B cell (primary cell): Measurements from ENCODE around the gene MRPS6. TPM values are rescaled to one million over a fixed set of nuclear protein-coding genes. Genes with fewer than 3 reads are reported as not detected.

Experiments
- ATAC-seq: fragments of 200-7000 bp; cut with Tn5 transposase; one replicate; pipeline ENCODE4 v1.10.0; 2021; ENCODE audit warnings: low read depth, mild to moderate bottlenecking, moderate number of reproducible peaks, moderate library complexity
- CTCF ChIA-PET: fragments of 350-600 bp; sonication (Branson Sonifier 250); formaldehyde crosslinking; loops from one replicate; lab custom pipeline; 2021; ENCODE audit warnings: antibody characterized with exemption, inconsistent platforms; lab: Charles Lee
- POLR2A ChIA-PET: fragments of 350-600 bp; sonication (Branson Sonifier 250); formaldehyde crosslinking; loops from one replicate; lab custom pipeline; 2021; ENCODE audit warnings: antibody characterized with exemption; lab: Charles Lee
- DNase-seq: peaks from one replicate; pipeline ENCODE4 v3.0.0; 2013
- H2AFZ ChIP-seq: 2 replicates; pipeline ENCODE4 v1.6.1; 2012; ENCODE audit warnings: mild to moderate bottlenecking, low read depth, low read length; ENCODE audit not compliant: insufficient read depth, poor library complexity, severe bottlenecking
- H3K27ac ChIP-seq, 2 donors: 1 replicate in 1 of 2; 2 replicates in 1 of 2; pipeline ENCODE4 v1.5.1; 2012 to 2013; ENCODE audit warnings: low read length in 2 of 2, mild to moderate bottlenecking in 2 of 2, moderate library complexity in 1 of 2
- H3K27me3 ChIP-seq, 4 experiments: fragments of 200-600 bp in 1 of 4; sonication (generic) in 1 of 4; replicated peaks in 1 of 4; 1 replicate in 2 of 4; 2 replicates in 2 of 4; pipeline versions ENCODE4 v1.6.1 to v1.7.0; 2013 to 2016; ENCODE audit warnings: low read length in 3 of 4, mild to moderate bottlenecking in 2 of 4, mixed read lengths in 1 of 4, moderate library complexity in 1 of 4; ENCODE audit not compliant: insufficient read depth in 4 of 4, control insufficient read depth in 3 of 4; ENCODE audit errors: control extremely low read depth in 1 of 4
- H3K36me3 ChIP-seq, 2 experiments: replicated peaks in 1 of 2; 1 replicate in 1 of 2; 2 replicates in 1 of 2; pipeline versions ENCODE4 v1.6.1 to v1.7.1; 2013; ENCODE audit warnings: low read length in 1 of 2; ENCODE audit not compliant: insufficient read depth in 2 of 2, control insufficient read depth in 1 of 2; ENCODE audit errors: control extremely low read depth in 1 of 2, extremely low read depth in 1 of 2
- H3K4me1 ChIP-seq, 2 donors: fragments of 200-600 bp in 1 of 2; sonication (generic) in 1 of 2; 1 replicate in 1 of 2; 2 replicates in 1 of 2; pipeline versions ENCODE4 v1.5.1 to v1.6.1; 2013 to 2017; ENCODE audit warnings: low read length in 2 of 2; ENCODE audit not compliant: control insufficient read depth in 2 of 2, insufficient read depth in 2 of 2
- H3K4me2 ChIP-seq: replicated peaks from 2 replicates; pipeline ENCODE3; 2012; ENCODE audit warnings: mild to moderate bottlenecking, low read depth, low read length; ENCODE audit not compliant: poor library complexity, severe bottlenecking
- H3K4me3 ChIP-seq, 5 experiments: fragments of 200-600 bp in 1 of 5; sonication (generic) in 1 of 5; 1 replicate in 3 of 5; 2 replicates in 2 of 5; pipeline versions ENCODE4 v1.5.1 to v1.7.0; 2011 to 2016; ENCODE audit warnings: low read length in 4 of 5, mild to moderate bottlenecking in 4 of 5, low read depth in 2 of 5, control low read depth in 1 of 5, moderate library complexity in 1 of 5; ENCODE audit not compliant: insufficient read depth in 1 of 5; ENCODE audit errors: control extremely low read depth in 1 of 5, extremely low read depth in 1 of 5
- H3K79me2 ChIP-seq: fragments of 200-600 bp; sonication (generic); one replicate; pipeline ENCODE4 v1.6.0; 2016; ENCODE audit warnings: low read length; ENCODE audit not compliant: control insufficient read depth, insufficient read depth
- H3K9ac ChIP-seq: fragments of 200-600 bp; sonication (generic); 2 replicates; pipeline ENCODE4 v1.6.1; 2017; ENCODE audit warnings: mild to moderate bottlenecking, low read length, moderate library complexity
- H3K9me3 ChIP-seq, 3 donors: one replicate each; pipeline versions ENCODE4 v1.6.1 to v1.7.1; 2013; ENCODE audit warnings: low read length in 2 of 3; ENCODE audit not compliant: control insufficient read depth in 2 of 3, insufficient read depth in 1 of 3; ENCODE audit errors: control extremely low read depth in 1 of 3
- H4K20me1 ChIP-seq: 2 replicates; pipeline ENCODE4 v1.6.0; 2012; ENCODE audit warnings: mild to moderate bottlenecking, low read length; ENCODE audit not compliant: insufficient read depth, control insufficient read depth, poor library complexity, severe bottlenecking
- H3K27ac Mint-ChIP-seq: one replicate; pipeline ENCODE4 v1.8.0; 2021; ENCODE audit warnings: mixed read lengths
- H3K27me3 Mint-ChIP-seq: one replicate; pipeline ENCODE4 v1.8.0; 2021; ENCODE audit warnings: mixed read lengths
- H3K4me1 Mint-ChIP-seq: one replicate; pipeline ENCODE4 v1.8.0; 2021; ENCODE audit warnings: mixed read lengths
- H3K4me3 Mint-ChIP-seq: one replicate; pipeline ENCODE4 v1.8.0; 2021; ENCODE audit warnings: mixed read lengths
- H3K9me3 Mint-ChIP-seq: one replicate; pipeline ENCODE4 v1.8.0; 2022; ENCODE audit warnings: mixed read lengths; ENCODE audit not compliant: insufficient read depth
- CTCF ChIP-seq: fragments of 200-600 bp; IDR thresholded peaks from one replicate; pipeline ENCODE4 v1.8.0; 2022; ENCODE audit warnings: antibody characterized with exemption, mild to moderate bottlenecking
- EZH2 ChIP-seq: IDR thresholded peaks from 2 replicates; pipeline ENCODE4 v1.6.1; 2012; ENCODE audit warnings: borderline replicate concordance, low read depth, mild to moderate bottlenecking, moderate library complexity, low read length; ENCODE audit not compliant: insufficient read depth, poor library complexity, severe bottlenecking
- WGBS: methylation state at CpG from one replicate; pipeline ENCODE4 v1.1.5; 2013; ENCODE audit warnings: missing lambda C conversion rate; ENCODE audit not compliant: insufficient coverage; 5-methylcytosine and 5-hydroxymethylcytosine counted together
- intact Hi-C: fragments of 100-400 bp; cut with micrococcal nuclease; formaldehyde crosslinking; loops from one replicate; pipeline ENCODE4 v1.10.0; 2022
- polyA plus RNA-seq: library from polyadenylated mRNA; depleted of rRNA; stranded (reverse); fragments of >200 nt; gene quantifications from 2 replicates; pipeline ENCODE4 v1.2.3, GENCODE V29; 2012
- total RNA-seq, 2 donors: library from RNA; stranded (reverse); fragments of 120-200 nt in 1 of 2; gene quantifications; 1 replicate in 1 of 2; 2 replicates in 1 of 2; pipeline versions ENCODE4 v1.2.3 to v1.2.4, GENCODE V29; 2013 to 2022

The MRPS6 gene
- total and polyA plus RNA-seq, 2 donors (not counting 1 experiment from before 2014, with no cell fraction given): 15.7 to 37.9 TPM

- Histone ChIP-seq H3K27ac (no peak overlapping the region), H3K9ac (no peak overlapping the region), H3K4me3 (no peak overlapping the region), H4K20me1 (no peaks in the 10 kb centered on the region), H3K9me3 (no peaks in the 10 kb centered on the region), H3K27me3 (no peaks in the 10 kb centered on the region), H3K36me3 (no peaks in the 10 kb centered on the region), H3K4me2 (no peak overlapping the region), H3K79me2 (no peaks in the 10 kb centered on the region), H3K4me1 (peaks cover 0 to 2% of the 10 kb centered on the region in 2 donors), H2AFZ (no peak overlapping the region)
- no peaks in the 10 kb centered on the region for H3K27me3 Mint-ChIP-seq
- DNase-seq (no peak), ATAC-seq (no peak)
- H3K4me1 Mint-ChIP-seq: peaks cover 9% of the 10 kb centered on the region
- intact Hi-C loops: no loop called here
- no peak for TF ChIP-seq CTCF
- TF ChIP-seq EZH2: no peak
- H3K27ac Mint-ChIP-seq: no peak overlapping the region
- CTCF ChIA-PET: no interaction called here
- H3K9me3 Mint-ChIP-seq: no peaks in the 10 kb centered on the region
- WGBS: 100% methylated on average over 3 of the region's 4 CpGs
- POLR2A ChIA-PET: no interaction called here
- no peak overlapping the region for H3K4me3 Mint-ChIP-seq
These were observed 19.1 kb upstream of the MRPS6 start for GRCh38 chr21:34054259-34054658.

- intact Hi-C loops: no loop called here
- Mint-ChIP-seq H3K27ac (no peak overlapping the region), H3K4me3 (no peak overlapping the region), H3K27me3 (no peaks in the 10 kb centered on the region), H3K9me3 (no peaks in the 10 kb centered on the region), H3K4me1 (peaks cover 9% of the 10 kb centered on the region)
- peaks cover 0 to 2% of the 10 kb centered on the region in 2 donors for H3K4me1 ChIP-seq
- no peak overlapping the region for H2AFZ ChIP-seq
- no peaks in the 10 kb centered on the region for H3K36me3 ChIP-seq
- no peak overlapping the region for H3K9ac ChIP-seq
- WGBS: 50% methylated on average over 1 of the region's 5 CpGs
- no peak overlapping the region for H3K4me3 ChIP-seq
- CTCF ChIA-PET: no interaction called here
- H3K9me3 ChIP-seq: no peaks in the 10 kb centered on the region
- POLR2A ChIA-PET: no interaction called here
- no peak overlapping the region for H3K27ac ChIP-seq
- no peak overlapping the region for H3K4me2 ChIP-seq
- H4K20me1 ChIP-seq: no peaks in the 10 kb centered on the region
- H3K79me2 ChIP-seq: no peaks in the 10 kb centered on the region
- H3K27me3 ChIP-seq: no peaks in the 10 kb centered on the region
- ATAC-seq: peak; percentile 21
- TF ChIP-seq EZH2 (no peak), CTCF (no peak)
- no peak for DNase-seq
These were observed 17.8 kb upstream of the MRPS6 start for GRCh38 chr21:34055615-34056014.
